ENCODE results near the gene TTC28.

TTC28 gene

GRCh38 chr22:27980424-27981148 is 699.1 kb downstream of the TTC28 start:
- DNase-seq = no peak

- DNase-seq = no peak
Measured at GRCh38 chr22:27978802-27979201, 700.8 kb downstream of the TTC28 start.

GRCh38 chr22:27978317-27978716 is 701.3 kb downstream of the TTC28 start:
- DNase-seq = no peak

- DNase-seq = no peak
Measured at GRCh38 chr22:27976586-27976985, 703.1 kb downstream of the TTC28 start.

- no peak for DNase-seq
Measured at GRCh38 chr22:27975381-27976013, 704.1 kb downstream of the TTC28 start.

- DNase-seq = no peak
Measured at GRCh38 chr22:27973846-27974245, 705.8 kb downstream of the TTC28 start.

GRCh38 chr22:27972732-27973698 is 706.6 kb downstream of the TTC28 start:
- DNase-seq = no peak

- DNase-seq = no peak
Measured at GRCh38 chr22:27971926-27972325, 707.7 kb downstream of the TTC28 start.

- no peak for DNase-seq
Measured at GRCh38 chr22:27970596-27971220, 708.9 kb downstream of the TTC28 start.

GRCh38 chr22:27966168-27967064 is 713.2 kb downstream of the TTC28 start:
- DNase-seq = no peak

GRCh38 chr22:27962268-27963044 is 717.2 kb downstream of the TTC28 start:
- no peak for DNase-seq

GRCh38 chr22:27961680-27962079 is 718.0 kb downstream of the TTC28 start:
- DNase-seq = no peak

- no peak for DNase-seq
Measured at GRCh38 chr22:27961182-27961581, 718.5 kb downstream of the TTC28 start.

- no peak for DNase-seq
Measured at GRCh38 chr22:27959335-27960090, 720.1 kb downstream of the TTC28 start.

- DNase-seq = no peak
Measured at GRCh38 chr22:27952779-27953178, 726.9 kb downstream of the TTC28 start.

- DNase-seq = no peak
Measured at GRCh38 chr22:27952091-27952490, 727.5 kb downstream of the TTC28 start.

GRCh38 chr22:27949421-27949820 is 730.2 kb downstream of the TTC28 start:
- no peak for DNase-seq

GRCh38 chr22:27948569-27948968 is 731.1 kb downstream of the TTC28 start:
- no peak for DNase-seq

- no peak for DNase-seq
Measured at GRCh38 chr22:27947448-27947847, 732.2 kb downstream of the TTC28 start.

- DNase-seq = no peak
Measured at GRCh38 chr22:27941143-27941542, 738.5 kb downstream of the TTC28 start.

Measured in NCI-H1105 (cell line).